ENCODE measurements around the gene REG1A. TPM values are rescaled to one million over a fixed set of nuclear protein-coding genes. Genes with fewer than 3 reads are reported as not detected.

Gene REG1A
- total and polyA plus RNA-seq, 4 donors, result 0.33 to 0.98 TPM; not detected in 2

GRCh38 chr2:79071078-79071477 lies 49.2 kb upstream of the REG1A start:
- Histone ChIP-seq H3K27me3 (ENCODE audit: control insufficient read depth in 4 of 4, insufficient read depth in 4 of 4, low read length in 3 of 4) (no peaks in the 10 kb centered on the region), H3K4me1 (ENCODE audit: control insufficient read depth in 4 of 4, insufficient read depth in 4 of 4, low read length in 3 of 4) (no peaks in the 10 kb centered on the region), H3K4me3 (ENCODE audit: low read depth in 1 of 3, low read length in 3 of 3) (no peak overlapping the region), H3K9me3 (ENCODE audit: control insufficient read depth in 4 of 4, low read length in 3 of 4) (no peaks in the 10 kb centered on the region), H3K36me3 (ENCODE audit: control insufficient read depth in 4 of 4, insufficient read depth in 3 of 4, low read depth in 1 of 4, low read length in 3 of 4) (no peaks in the 10 kb centered on the region), H3K27ac (ENCODE audit: low read depth in 1 of 2, low read length in 2 of 2) (no peak overlapping the region), H3K9ac (ENCODE audit: low read depth in 1 of 2, low read length in 2 of 2) (no peak overlapping the region)
- no peak for TF ChIP-seq MAX (IDR thresholded peaks at IDR 0.05)
- DNase-seq (ENCODE audit: low spot score), result no peak
- 70% methylated on average over 2 of the region's 2 CpGs for WGBS

GRCh38 chr2:79082987-79083386 lies 37.3 kb upstream of the REG1A start:
- TF ChIP-seq SP1 (IDR thresholded peaks at IDR 0.05) (no peak), FOXA2 (IDR thresholded peaks at IDR 0.05) (no peak), EGR1 (IDR thresholded peaks at IDR 0.05; ENCODE audit: low read depth in 2 of 2) (no peak), MAX (IDR thresholded peaks at IDR 0.05) (no peak), HNF4G (IDR thresholded peaks at IDR 0.05) (no peak), REST (IDR thresholded peaks at IDR 0.05) (no peak), JUND (IDR thresholded peaks at IDR 0.05) (no peak), HNF4A (conservative IDR thresholded peaks at IDR 0.05) (no peak), GABPA (IDR thresholded peaks at IDR 0.05 in 1 of 2, conservative IDR thresholded peaks at IDR 0.05 in 1 of 2) (no peak), TAF1 (conservative IDR thresholded peaks at IDR 0.05) (no peak), NR2F2 (IDR thresholded peaks at IDR 0.05) (no peak), YY1 (IDR thresholded peaks at IDR 0.05) (no peak), ZBTB33 (IDR thresholded peaks at IDR 0.05) (no peak), RXRA (IDR thresholded peaks at IDR 0.05) (no peak), ATF3 (IDR thresholded peaks at IDR 0.05) (no peak), FOXA1 (IDR thresholded peaks at IDR 0.05) (no peak), RAD21 (IDR thresholded peaks at IDR 0.05) (no peak), CTCF (IDR thresholded peaks at IDR 0.05; ENCODE audit: low read depth, low read length, missing input control) (no peak)
- Histone ChIP-seq H3K4me3 (ENCODE audit: low read depth in 1 of 3, low read length in 3 of 3) (no peak overlapping the region), H3K9me3 (ENCODE audit: control insufficient read depth in 4 of 4, low read length in 3 of 4) (no peaks in the 10 kb centered on the region), H3K27ac (ENCODE audit: low read depth in 1 of 2, low read length in 2 of 2) (no peak overlapping the region), H3K4me1 (ENCODE audit: control insufficient read depth in 4 of 4, insufficient read depth in 4 of 4, low read length in 3 of 4) (no peaks in the 10 kb centered on the region), H3K27me3 (ENCODE audit: control insufficient read depth in 4 of 4, insufficient read depth in 4 of 4, low read length in 3 of 4) (no peaks in the 10 kb centered on the region), H3K9ac (ENCODE audit: low read depth in 1 of 2, low read length in 2 of 2) (no peak overlapping the region), H3K36me3 (ENCODE audit: control insufficient read depth in 4 of 4, insufficient read depth in 3 of 4, low read depth in 1 of 4, low read length in 3 of 4) (no peaks in the 10 kb centered on the region)
- 76% methylated on average over 5 of the region's 5 CpGs for WGBS
- DNase-seq (ENCODE audit: low spot score), result no peak
